Keratinocyte (primary cell): ENCODE results near the gene RHOT1. TPM values are rescaled to one million over a fixed set of nuclear protein-coding genes. Genes with fewer than 3 reads are reported as not detected.

Experiments
- DNase-seq: peaks from one replicate; pipeline ENCODE4 v3.0.0-alpha.2; 2011; ENCODE audit warnings: low read depth, missing footprints, low spot score
- FAIRE-seq: peaks from 2 replicates; lab custom pipeline; 2011; peaks lifted over from hg19 to GRCh38; lab: Jason Lieb, UNC
- H2AFZ ChIP-seq: 2 replicates; pipeline ENCODE4 v1.6.0; 2012; ENCODE audit warnings: low read length, control low read depth, inconsistent platforms; ENCODE audit not compliant: control insufficient read depth
- H3K27ac ChIP-seq: 2 replicates; pipeline ENCODE4 v1.5.1; 2011; ENCODE audit warnings: low read length; ENCODE audit not compliant: control insufficient read depth, insufficient read depth
- H3K27me3 ChIP-seq: 3 replicates; pipeline ENCODE4 v1.6.0; 2011; ENCODE audit warnings: low read length; ENCODE audit not compliant: control insufficient read depth, insufficient read depth; ENCODE audit errors: extremely low read depth
- H3K36me3 ChIP-seq, 2 experiments: 2 replicates in 1 of 2; 3 replicates in 1 of 2; pipeline ENCODE4 v1.5.1; 2011; ENCODE audit warnings: low read length in 2 of 2, mild to moderate bottlenecking in 1 of 2; ENCODE audit not compliant: control insufficient read depth in 2 of 2, insufficient read depth in 2 of 2; ENCODE audit errors: extremely low read depth in 1 of 2
- H3K4me1 ChIP-seq: 3 replicates; pipeline ENCODE4 v1.5.1; 2011; ENCODE audit warnings: low read length; ENCODE audit not compliant: control insufficient read depth, insufficient read depth; ENCODE audit errors: extremely low read depth
- H3K4me2 ChIP-seq: 3 replicates; pipeline ENCODE4 v1.6.0; 2011; ENCODE audit warnings: low read depth, low read length; ENCODE audit not compliant: control insufficient read depth, insufficient read depth; ENCODE audit errors: extremely low read depth
- H3K4me3 ChIP-seq, 3 experiments: fragments of 200-600 bp in 1 of 3; sonication (generic) in 1 of 3; 2 replicates in 2 of 3; 3 replicates in 1 of 3; pipeline ENCODE4 v1.5.1; 2011 to 2016; ENCODE audit warnings: low read length in 3 of 3, mild to moderate bottlenecking in 3 of 3, control low read depth in 2 of 3, inconsistent platforms in 1 of 3, low read depth in 1 of 3, mixed read lengths in 1 of 3, mixed run types in 1 of 3, moderate library complexity in 1 of 3; ENCODE audit not compliant: control insufficient read depth in 2 of 3, insufficient read depth in 2 of 3; ENCODE audit errors: extremely low read depth in 1 of 3
- H3K79me2 ChIP-seq: 2 replicates; pipeline ENCODE4 v1.6.0; 2012; ENCODE audit warnings: low read length; ENCODE audit not compliant: control insufficient read depth, insufficient read depth
- H3K9ac ChIP-seq: 3 replicates; pipeline ENCODE4 v1.6.0; 2011; ENCODE audit warnings: low read length; ENCODE audit not compliant: control insufficient read depth, insufficient read depth; ENCODE audit errors: extremely low read depth
- H3K9me1 ChIP-seq: 3 replicates; pipeline ENCODE4 v1.6.0; 2011; ENCODE audit warnings: low read length; ENCODE audit not compliant: control insufficient read depth, insufficient read depth; ENCODE audit errors: extremely low read depth
- H3K9me3 ChIP-seq: 2 replicates; pipeline ENCODE4 v1.5.1; 2012; ENCODE audit warnings: low read depth, low read length; ENCODE audit not compliant: control insufficient read depth
- H4K20me1 ChIP-seq: 3 replicates; pipeline ENCODE4 v1.6.0; 2011; ENCODE audit warnings: low read length; ENCODE audit not compliant: control insufficient read depth, insufficient read depth; ENCODE audit errors: extremely low read depth
- EZH2 ChIP-seq: IDR thresholded peaks from one replicate; pipeline ENCODE4 v1.6.1; 2012; ENCODE audit warnings: inconsistent platforms, mild to moderate bottlenecking, low read length, moderate library complexity
- dilution Hi-C: fragments of 300-500 bp; cut with MboI; formaldehyde crosslinking; loops from one replicate; pipeline ENCODE4 v1.7.0; 2020; ENCODE audit warnings: low sequenced_read_pairs; ENCODE audit not compliant: extremely low pct_ligation_motif_present
- polyA plus RNA-seq, 5 experiments: library from polyadenylated mRNA; depleted of rRNA in 3 of 5; stranded (reverse) in 3 of 5; stranded (forward) in 1 of 5; unstranded in 1 of 5; fragments of >200 nt; gene quantifications; 1 replicate in 1 of 5; 2 replicates in 3 of 5; 3 replicates in 1 of 5; pipeline versions ENCODE4 v1.2.1 to v1.2.3, GENCODE V29; 2011 to 2012; ENCODE audit warnings: missing spikeins in 2 of 5, low read depth in 1 of 5, low replicate concordance in 1 of 5
- TF ChIP-seq, protein P1 (sequence below), 3 experiments: IDR thresholded peaks in 1 of 3; conservative IDR thresholded peaks in 1 of 3; optimal IDR thresholded peaks in 1 of 3; 2 replicates in 2 of 3; 3 replicates in 1 of 3; pipeline versions ENCODE3 to v1.5.1; 2011; ENCODE audit warnings: low read length in 3 of 3, mild to moderate bottlenecking in 3 of 3, moderate library complexity in 2 of 3, control low read depth in 1 of 3, inconsistent platforms in 1 of 3; ENCODE audit not compliant: insufficient read depth in 2 of 3; ENCODE audit errors: extremely low read depth in 1 of 3

Gene RHOT1
- polyA plus RNA-seq, 1 donor (not counting 4 experiments of a cell fraction or from before 2014, with no cell fraction given), result 50.4 TPM

DNA sequence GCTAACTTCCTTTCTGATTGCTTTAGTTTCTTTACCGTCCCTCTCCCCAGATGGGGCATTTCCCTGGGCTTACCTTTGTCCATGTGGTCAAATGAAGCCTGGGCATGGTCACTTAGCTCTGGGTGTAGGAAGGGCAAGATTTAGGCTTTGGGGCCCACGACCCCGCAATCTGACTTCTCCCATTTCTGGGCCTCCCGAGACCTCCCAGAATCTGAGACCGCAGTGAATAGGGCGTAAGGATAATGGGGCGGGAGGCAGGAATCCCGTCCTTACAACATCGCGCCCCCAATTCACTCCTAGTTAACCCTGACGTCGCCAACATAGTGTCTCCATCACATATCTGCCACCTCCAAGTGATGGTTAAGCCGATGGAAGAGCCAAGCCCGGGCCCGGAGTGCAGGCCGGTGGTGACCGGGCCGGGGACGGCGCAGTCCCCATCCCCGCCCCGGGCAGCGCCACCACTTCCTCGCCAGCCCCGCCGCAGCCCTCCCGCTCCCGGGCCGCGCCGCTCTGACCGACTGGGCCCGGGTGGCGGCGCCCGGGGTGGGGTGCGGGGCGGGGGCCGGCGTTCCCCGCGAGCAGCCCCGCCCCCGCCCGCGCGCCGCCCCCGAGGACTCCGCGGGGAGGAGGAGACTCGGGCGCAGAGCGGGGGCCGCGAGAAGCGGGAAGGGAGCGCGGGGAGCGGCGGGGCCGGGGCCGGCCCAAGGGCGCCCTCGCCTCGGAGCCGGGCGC, 123.1 kb downstream of the RHOT1 start, which contains the start of gene RHBDL3:
RHBDL3 (plus strand) TSS at position 641 of the 732 bp plus-strand sequence. CDS start 358 bp downstream, outside the sequence.
- Histone ChIP-seq H3K9ac (no peak within 1 kb of the TSS), H3K4me1 (no peaks in the 10 kb centered on the region), H3K4me3 (peak within 1 kb of the TSS; percentile 18 to 23 (median 19)), H3K27ac (no peak within 1 kb of the TSS), H3K9me1 (no peaks in the 10 kb centered on the region), H4K20me1 (no peaks in the 10 kb centered on the region), H2AFZ (no peak within 1 kb of the TSS), H3K79me2 (no peaks in the 10 kb centered on the region), H3K27me3 (peaks cover 85% of the 10 kb centered on the region), H3K4me2 (peak within 1 kb of the TSS; percentile 51), H3K36me3 (no peaks in the 10 kb centered on the region), H3K9me3 (no peaks in the 10 kb centered on the region)
- DNase-seq (no peak), FAIRE-seq (no peak)
- TF ChIP-seq EZH2, result peak; percentile 89
- TF ChIP-seq, protein P1, sequence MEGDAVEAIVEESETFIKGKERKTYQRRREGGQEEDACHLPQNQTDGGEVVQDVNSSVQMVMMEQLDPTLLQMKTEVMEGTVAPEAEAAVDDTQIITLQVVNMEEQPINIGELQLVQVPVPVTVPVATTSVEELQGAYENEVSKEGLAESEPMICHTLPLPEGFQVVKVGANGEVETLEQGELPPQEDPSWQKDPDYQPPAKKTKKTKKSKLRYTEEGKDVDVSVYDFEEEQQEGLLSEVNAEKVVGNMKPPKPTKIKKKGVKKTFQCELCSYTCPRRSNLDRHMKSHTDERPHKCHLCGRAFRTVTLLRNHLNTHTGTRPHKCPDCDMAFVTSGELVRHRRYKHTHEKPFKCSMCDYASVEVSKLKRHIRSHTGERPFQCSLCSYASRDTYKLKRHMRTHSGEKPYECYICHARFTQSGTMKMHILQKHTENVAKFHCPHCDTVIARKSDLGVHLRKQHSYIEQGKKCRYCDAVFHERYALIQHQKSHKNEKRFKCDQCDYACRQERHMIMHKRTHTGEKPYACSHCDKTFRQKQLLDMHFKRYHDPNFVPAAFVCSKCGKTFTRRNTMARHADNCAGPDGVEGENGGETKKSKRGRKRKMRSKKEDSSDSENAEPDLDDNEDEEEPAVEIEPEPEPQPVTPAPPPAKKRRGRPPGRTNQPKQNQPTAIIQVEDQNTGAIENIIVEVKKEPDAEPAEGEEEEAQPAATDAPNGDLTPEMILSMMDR (optimal IDR thresholded peaks at IDR 0.05 in 1 of 3, IDR thresholded peaks at IDR 0.05 in 1 of 3, conservative IDR thresholded peaks at IDR 0.05 in 1 of 3; ENCODE audit: extremely low read depth in 1 of 3, insufficient read depth in 2 of 3, low read length in 3 of 3), result no peak
- dilution Hi-C loops, result no loop called here

DNA sequence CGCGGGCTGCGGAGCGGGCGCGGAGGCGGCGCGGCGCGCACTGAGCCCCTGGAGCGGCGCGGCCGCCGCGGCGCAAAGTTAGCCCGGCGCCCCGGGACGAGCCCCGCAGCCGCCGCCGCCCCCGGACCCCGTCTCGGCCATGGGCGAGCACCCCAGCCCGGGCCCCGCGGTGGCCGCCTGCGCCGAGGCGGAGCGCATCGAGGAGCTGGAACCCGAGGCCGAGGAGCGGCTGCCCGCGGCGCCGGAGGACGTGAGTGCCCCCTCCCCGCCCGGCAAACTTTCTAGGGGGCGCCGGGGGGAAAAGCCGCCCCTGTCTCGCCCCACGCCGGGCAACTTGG, 123.7 kb downstream of the RHOT1 start:
- no peaks in the 10 kb centered on the region for H3K36me3 ChIP-seq
- dilution Hi-C loops, result no loop called here
- no peak overlapping the region for H3K9ac ChIP-seq
- FAIRE-seq (no peak), DNase-seq (no peak)
- H3K4me2 ChIP-seq, result peak overlapping the region; percentile 51
- no peaks in the 10 kb centered on the region for H3K9me1 ChIP-seq
- TF ChIP-seq, protein P1 (optimal IDR thresholded peaks at IDR 0.05 in 1 of 3, IDR thresholded peaks at IDR 0.05 in 1 of 3, conservative IDR thresholded peaks at IDR 0.05 in 1 of 3; ENCODE audit: extremely low read depth in 1 of 3, insufficient read depth in 2 of 3, low read length in 3 of 3), result no peak
- no peak for TF ChIP-seq EZH2
- no peaks in the 10 kb centered on the region for H3K79me2 ChIP-seq
- no peaks in the 10 kb centered on the region for H4K20me1 ChIP-seq
- no peak overlapping the region for H2AFZ ChIP-seq
- H3K27me3 ChIP-seq, result peaks cover 84% of the 10 kb centered on the region
- H3K4me3 ChIP-seq, result peak overlapping the region in 2 of 3 experiments; percentile 18 to 19
- H3K9me3 ChIP-seq, result no peaks in the 10 kb centered on the region
- no peaks in the 10 kb centered on the region for H3K4me1 ChIP-seq
- no peak overlapping the region for H3K27ac ChIP-seq
